Sigmoid colon (tissue), 4 donors: ENCODE results near the gene IL17REL.

Experiments used
- CTCF ChIP-seq, 4 experiments: fragments of 450-650 bp in 3 of 4; fragments of 200-600 bp in 1 of 4; IDR thresholded peaks; one replicate each; pipeline ENCODE4 v1.5.1; 2016 to 2019; ENCODE audit warnings: antibody characterized with exemption in 4 of 4, mild to moderate bottlenecking in 3 of 4, moderate library complexity in 2 of 4
- POLR2AphosphoS5 ChIP-seq, 4 donors: sonication (generic); formaldehyde crosslinking; IDR thresholded peaks; one replicate each; pipeline ENCODE4 v1.6.1; 2017; ENCODE audit warnings: antibody characterized with exemption in 4 of 4

- TF ChIP-seq CTCF (IDR thresholded peaks at IDR 0.05) (peak; percentile 69 to 84 (median 74)), POLR2AphosphoS5 (IDR thresholded peaks at IDR 0.05) (no peak)
These were observed 18.0 kb upstream of the IL17REL start for GRCh38 chr22:50030297-50031188.
